DOHH2 (cell line): ENCODE results near the gene PMPCA.

Experiments
- H3F3A ChIP-seq: fragments of 200-600 bp; sonication (generic), shearing (Covaris generic); 2 replicates; pipeline ENCODE4 v1.6.0; 2016; ENCODE audit warnings: antibody characterized with exemption, mild to moderate bottlenecking; ENCODE audit not compliant: control insufficient read depth, insufficient read depth
- H3K27ac ChIP-seq: fragments of 200-600 bp; sonication (generic); 2 replicates; pipeline ENCODE4 v1.5.1; 2014; ENCODE audit warnings: low read depth, mild to moderate bottlenecking, low read length, moderate library complexity
- H3K27me3 ChIP-seq: fragments of 200-600 bp; sonication (generic); 2 replicates; pipeline ENCODE4 v1.6.1; 2014; ENCODE audit warnings: mild to moderate bottlenecking, low read length, mixed read lengths; ENCODE audit not compliant: control insufficient read depth
- H3K36me3 ChIP-seq: fragments of 200-600 bp; sonication (generic); 2 replicates; pipeline ENCODE4 v1.6.1; 2014; ENCODE audit warnings: mild to moderate bottlenecking, low read length, moderate library complexity, mixed read lengths; ENCODE audit not compliant: control insufficient read depth
- H3K4me1 ChIP-seq: fragments of 200-600 bp; sonication (generic); 2 replicates; pipeline ENCODE4 v1.6.1; 2014; ENCODE audit warnings: mild to moderate bottlenecking, low read length, mixed read lengths; ENCODE audit not compliant: control insufficient read depth
- H3K4me2 ChIP-seq: fragments of 200-600 bp; sonication (generic); 2 replicates; pipeline ENCODE4 v1.6.0; 2014; ENCODE audit warnings: mild to moderate bottlenecking, low read length, moderate library complexity
- H3K4me3 ChIP-seq: fragments of 200-600 bp; sonication (generic); 2 replicates; pipeline ENCODE4 v1.5.1; 2014; ENCODE audit warnings: mild to moderate bottlenecking, low read length, mixed read lengths
- H3K79me2 ChIP-seq: fragments of 200-600 bp; sonication (generic); 2 replicates; pipeline ENCODE4 v1.6.1; 2014; ENCODE audit warnings: mild to moderate bottlenecking, low read length, mixed read lengths; ENCODE audit not compliant: control insufficient read depth
- H3K9me2 ChIP-seq: fragments of 200-600 bp; sonication (generic); replicated peaks from 2 replicates; pipeline ENCODE4 v1.6.1; 2014; ENCODE audit warnings: mild to moderate bottlenecking, low read length, mixed read lengths; ENCODE audit not compliant: control insufficient read depth
- H3K9me3 ChIP-seq: fragments of 200-600 bp; sonication (generic); 2 replicates; pipeline ENCODE4 v1.6.1; 2014; ENCODE audit warnings: antibody characterized with exemption, low read length, mixed read lengths; ENCODE audit not compliant: control insufficient read depth, insufficient read depth
- H4K20me1 ChIP-seq: fragments of 200-600 bp; sonication (generic); 2 replicates; pipeline ENCODE4 v1.6.0; 2014; ENCODE audit warnings: low read depth, mild to moderate bottlenecking, antibody characterized with exemption, low read length, moderate library complexity; ENCODE audit not compliant: control insufficient read depth, insufficient read depth
- EZH2phosphoT487 ChIP-seq: fragments of 200-600 bp; sonication (generic); IDR thresholded peaks from 2 replicates; pipeline ENCODE4 v1.6.1; 2017; ENCODE audit warnings: borderline replicate concordance, mild to moderate bottlenecking, antibody characterized with exemption, low read length, moderate library complexity, mixed read lengths
- TF ChIP-seq, protein P1 (sequence below): fragments of 200-600 bp; sonication (generic); IDR thresholded peaks from one replicate; pipeline ENCODE4 v1.5.1; 2014; ENCODE audit warnings: antibody characterized with exemption, mild to moderate bottlenecking, low read depth, low read length; ENCODE audit not compliant: poor library complexity, severe bottlenecking

PMPCA gene

DNA sequence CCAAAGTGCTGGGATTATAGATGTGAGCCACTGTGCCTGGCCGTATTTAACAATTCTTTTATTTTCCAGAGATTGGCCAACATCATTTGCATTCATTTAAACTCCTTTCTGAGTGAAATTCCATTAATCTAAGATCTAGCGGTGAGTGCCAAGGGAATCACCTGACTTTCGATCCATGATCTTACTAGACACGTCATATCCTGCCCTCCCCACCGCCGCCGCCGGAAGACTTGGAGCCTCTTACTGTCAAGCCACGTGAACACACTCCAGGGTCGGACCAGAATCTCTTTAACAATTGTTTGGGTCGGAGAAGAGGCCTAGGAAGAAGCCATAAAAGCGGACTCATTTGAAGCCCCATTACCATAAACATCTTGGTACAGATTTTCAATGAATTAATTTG is 16.3 kb downstream of the PMPCA start:
- TF ChIP-seq EZH2phosphoT487: no peak
- TF ChIP-seq, protein P1, sequence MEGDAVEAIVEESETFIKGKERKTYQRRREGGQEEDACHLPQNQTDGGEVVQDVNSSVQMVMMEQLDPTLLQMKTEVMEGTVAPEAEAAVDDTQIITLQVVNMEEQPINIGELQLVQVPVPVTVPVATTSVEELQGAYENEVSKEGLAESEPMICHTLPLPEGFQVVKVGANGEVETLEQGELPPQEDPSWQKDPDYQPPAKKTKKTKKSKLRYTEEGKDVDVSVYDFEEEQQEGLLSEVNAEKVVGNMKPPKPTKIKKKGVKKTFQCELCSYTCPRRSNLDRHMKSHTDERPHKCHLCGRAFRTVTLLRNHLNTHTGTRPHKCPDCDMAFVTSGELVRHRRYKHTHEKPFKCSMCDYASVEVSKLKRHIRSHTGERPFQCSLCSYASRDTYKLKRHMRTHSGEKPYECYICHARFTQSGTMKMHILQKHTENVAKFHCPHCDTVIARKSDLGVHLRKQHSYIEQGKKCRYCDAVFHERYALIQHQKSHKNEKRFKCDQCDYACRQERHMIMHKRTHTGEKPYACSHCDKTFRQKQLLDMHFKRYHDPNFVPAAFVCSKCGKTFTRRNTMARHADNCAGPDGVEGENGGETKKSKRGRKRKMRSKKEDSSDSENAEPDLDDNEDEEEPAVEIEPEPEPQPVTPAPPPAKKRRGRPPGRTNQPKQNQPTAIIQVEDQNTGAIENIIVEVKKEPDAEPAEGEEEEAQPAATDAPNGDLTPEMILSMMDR: no peak
- no peaks in the 10 kb centered on the region for H3K27me3 ChIP-seq
- H3F3A ChIP-seq: peaks cover 6% of the 10 kb centered on the region; the same call in 1 of the 2 replicates
- H4K20me1 ChIP-seq: no peaks in the 10 kb centered on the region
- no peak overlapping the region for H3K4me3 ChIP-seq
- H3K9me2 ChIP-seq: no peaks in the 10 kb centered on the region
- peaks cover 64% of the 10 kb centered on the region for H3K36me3 ChIP-seq
- H3K79me2 ChIP-seq: no peaks in the 10 kb centered on the region; the same call in 1 of the 2 replicates
- no peak overlapping the region for H3K27ac ChIP-seq
- no peaks in the 10 kb centered on the region for H3K9me3 ChIP-seq
- H3K4me1 ChIP-seq: no peaks in the 10 kb centered on the region
- H3K4me2 ChIP-seq: no peak overlapping the region

DNA sequence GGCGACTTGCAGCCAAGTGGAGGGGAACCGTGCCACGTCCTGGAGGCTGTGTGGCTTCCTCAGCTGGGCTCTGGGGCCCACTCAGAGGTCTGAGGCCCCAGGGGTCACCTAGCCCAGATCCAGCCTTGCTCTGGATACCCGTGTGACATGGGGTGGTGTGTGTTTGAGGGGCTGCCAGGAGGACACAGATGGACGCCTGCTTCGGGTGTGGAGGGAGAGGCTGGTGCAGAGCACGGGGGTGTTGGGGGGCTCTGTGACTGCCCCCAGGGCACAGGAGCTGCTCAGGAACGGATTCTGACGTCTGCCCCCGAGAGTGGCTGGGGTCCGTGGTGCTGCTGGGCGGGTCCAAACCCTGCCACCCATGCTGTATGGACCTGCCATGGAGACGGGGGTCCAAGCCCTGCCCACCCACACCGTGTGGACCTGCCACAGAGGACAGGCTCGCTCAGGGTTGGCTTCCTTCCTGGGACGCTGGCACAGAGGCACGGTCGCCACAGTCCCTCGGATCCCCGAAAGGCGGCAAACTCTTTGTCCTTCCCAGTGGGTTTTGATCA is 18.7 kb downstream of the PMPCA start:
- Histone ChIP-seq H4K20me1 (no peaks in the 10 kb centered on the region), H3K27me3 (no peaks in the 10 kb centered on the region), H3K4me3 (no peak overlapping the region), H3K4me2 (no peak overlapping the region), H3F3A (peaks cover 6% of the 10 kb centered on the region; the same call in 1 of the 2 replicates), H3K36me3 (peaks cover 45% of the 10 kb centered on the region), H3K9me3 (no peaks in the 10 kb centered on the region), H3K4me1 (no peaks in the 10 kb centered on the region), H3K27ac (no peak overlapping the region), H3K79me2 (no peaks in the 10 kb centered on the region; the same call in none of the 2 replicates), H3K9me2 (no peaks in the 10 kb centered on the region)
- TF ChIP-seq, protein P1: no peak
- no peak for TF ChIP-seq EZH2phosphoT487

DNA sequence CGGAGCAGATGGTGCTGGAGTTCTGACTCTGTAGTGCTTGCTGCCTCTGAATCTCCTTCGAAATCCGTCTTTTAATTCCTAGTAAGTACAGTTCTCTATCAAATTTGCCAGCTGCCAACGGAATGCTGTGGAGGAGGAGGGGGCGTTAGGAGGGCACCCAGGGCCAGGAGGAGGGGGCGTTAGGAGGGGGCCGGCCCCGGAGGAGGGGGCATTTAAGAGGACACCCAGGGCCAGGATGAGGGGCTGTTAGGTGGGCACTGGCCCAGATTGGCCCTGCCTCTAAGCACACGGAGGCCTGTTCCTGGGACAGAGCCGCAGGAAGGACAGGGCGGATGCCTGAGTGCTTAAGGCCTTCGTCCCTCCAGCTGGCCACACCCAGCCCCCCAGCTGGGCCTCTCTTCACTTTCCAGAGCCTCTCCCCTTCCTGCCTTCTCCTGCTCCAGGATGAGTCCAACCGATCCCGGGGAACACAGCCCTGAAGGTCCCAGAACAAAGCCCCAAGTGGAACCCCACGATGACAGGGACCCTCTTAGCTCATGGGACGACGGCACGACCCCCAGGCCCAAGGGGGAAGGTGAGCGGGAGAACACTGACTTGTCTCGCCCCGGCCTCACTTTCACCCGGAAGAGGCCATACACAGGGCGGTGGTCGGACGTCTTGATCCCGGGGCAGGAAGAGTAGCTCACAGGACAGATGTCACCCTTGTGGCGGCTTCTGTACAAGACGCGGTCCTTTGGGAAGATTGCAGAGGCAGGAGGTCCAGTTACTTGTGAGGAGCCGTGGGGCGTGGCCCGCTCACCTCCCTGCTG is 19.4 kb downstream of the PMPCA start:
- no peak overlapping the region for H3K27ac ChIP-seq

More for the DNA sequence above, 19.4 kb downstream of the PMPCA start:
- Histone ChIP-seq H3K9me2 (no peaks in the 10 kb centered on the region), H3K79me2 (peaks cover 4% of the 10 kb centered on the region), H3K4me2 (no peak overlapping the region), H4K20me1 (no peaks in the 10 kb centered on the region), H3K4me3 (no peak overlapping the region), H3K4me1 (no peaks in the 10 kb centered on the region), H3K9me3 (no peaks in the 10 kb centered on the region), H3F3A (peaks cover 6% of the 10 kb centered on the region; the same call in 1 of the 2 replicates), H3K36me3 (peaks cover 42% of the 10 kb centered on the region), H3K27me3 (no peaks in the 10 kb centered on the region)
- no peak for TF ChIP-seq EZH2phosphoT487
- TF ChIP-seq, protein P1: no peak
